GM18861 (cell line): ENCODE measurements around the gene BDH1.
A peak's percentile ranks its signal among the peaks of the same experiment; 100 is the strongest.

Source experiments
- ATAC-seq: cut with Tn5 transposase; IDR thresholded peaks from one replicate; pipeline ENCODE4 v1.9.1; 2021; ENCODE audit not compliant: unreplicated experiment

Gene BDH1

DNA sequence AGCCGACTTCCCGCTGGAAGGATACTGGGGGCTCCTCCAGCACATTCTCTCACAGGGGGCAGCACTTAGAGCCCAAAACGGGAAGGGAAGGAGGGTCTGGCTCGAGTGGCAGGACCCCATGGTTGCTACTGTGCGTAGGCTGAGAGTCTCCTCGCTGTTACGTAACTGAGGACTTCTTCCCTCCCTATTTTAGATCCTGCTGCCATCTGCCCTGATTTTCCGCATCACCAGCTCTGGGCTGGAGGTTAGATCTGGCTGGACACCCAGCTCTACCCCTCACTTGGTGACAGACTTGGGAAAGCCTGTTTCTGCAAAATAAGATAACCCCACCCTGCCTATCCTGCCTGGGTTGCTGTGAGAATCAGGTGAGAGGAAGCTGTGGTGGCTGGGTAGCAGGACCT, 47.7 kb downstream of the BDH1 start:
- no peak for ATAC-seq

DNA sequence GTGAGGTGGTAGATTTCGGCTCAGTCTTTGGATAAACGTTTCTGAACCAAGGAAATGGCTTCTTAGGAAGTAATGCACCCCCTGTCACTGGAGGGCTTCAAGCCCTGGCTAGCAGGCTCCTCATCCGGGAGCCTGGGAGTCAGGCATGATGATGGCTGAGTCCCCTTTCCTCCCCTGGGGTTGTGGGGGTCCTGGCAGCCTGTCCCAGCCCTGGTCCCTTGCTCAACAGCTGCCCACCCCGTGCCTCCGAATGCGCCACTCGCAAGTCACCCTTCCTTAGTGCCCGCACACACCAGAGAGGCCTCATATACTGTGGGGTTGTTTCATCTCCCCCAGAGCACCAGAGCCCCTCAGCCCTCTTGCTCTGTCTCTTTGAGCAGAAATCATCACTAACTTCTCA, 48.2 kb downstream of the BDH1 start:
- no peak for ATAC-seq

DNA sequence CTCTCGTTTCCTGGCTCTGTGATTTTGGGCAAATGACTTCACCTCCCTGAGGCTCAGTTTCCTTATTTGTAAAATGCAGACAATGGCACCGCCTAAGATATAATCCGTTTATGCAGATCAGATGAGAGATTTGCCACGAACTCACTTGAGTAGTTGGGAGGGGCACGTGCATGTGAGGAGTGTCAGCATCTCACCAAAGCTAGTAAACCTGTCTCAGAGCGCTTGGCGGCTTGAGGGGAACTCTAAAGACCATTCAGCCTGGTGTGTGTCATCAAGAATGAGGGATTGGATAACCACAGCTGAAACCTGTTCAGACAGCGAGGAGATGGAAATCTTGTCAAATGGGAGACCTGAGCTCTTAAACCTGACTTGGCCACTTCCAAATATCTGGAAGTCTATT, 48.7 kb downstream of the BDH1 start:
- ATAC-seq: no peak

DNA sequence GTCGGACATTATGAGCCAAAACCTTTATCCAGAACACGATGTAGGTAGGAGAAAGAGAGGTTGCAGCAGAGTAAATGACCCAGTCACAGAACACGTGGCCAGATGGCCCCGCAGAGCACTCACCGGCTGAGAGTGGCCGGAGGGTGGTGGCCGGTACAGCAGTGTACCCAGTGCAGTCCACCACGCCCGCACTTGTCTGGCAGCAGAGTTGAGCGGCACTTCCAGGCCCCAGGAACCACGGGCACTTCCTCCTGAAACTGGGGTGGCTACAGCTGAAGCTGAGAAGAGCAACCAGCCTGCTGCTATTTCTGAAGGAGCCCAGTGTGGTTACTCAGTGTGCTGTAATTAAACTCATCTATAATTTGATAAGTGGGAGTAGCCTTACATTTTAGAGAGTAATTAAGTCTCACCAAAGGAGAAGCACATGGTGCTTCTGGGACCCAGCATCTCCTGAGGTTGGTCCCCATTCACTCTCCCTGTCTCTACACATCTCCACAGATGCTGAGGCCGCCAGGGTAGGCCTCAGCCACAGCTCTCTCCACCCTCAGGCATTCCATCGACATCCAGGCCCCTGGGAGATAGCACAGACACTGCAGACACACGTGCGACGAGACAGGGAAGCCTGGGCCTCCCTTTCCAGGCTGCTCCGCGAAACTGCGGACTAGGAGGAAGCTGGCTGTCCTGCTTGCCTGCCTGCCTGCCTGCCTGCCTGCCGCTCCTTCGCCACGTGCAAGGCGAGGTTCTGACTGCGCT, 49.8 kb downstream of the BDH1 start:
- ATAC-seq: no peak

DNA sequence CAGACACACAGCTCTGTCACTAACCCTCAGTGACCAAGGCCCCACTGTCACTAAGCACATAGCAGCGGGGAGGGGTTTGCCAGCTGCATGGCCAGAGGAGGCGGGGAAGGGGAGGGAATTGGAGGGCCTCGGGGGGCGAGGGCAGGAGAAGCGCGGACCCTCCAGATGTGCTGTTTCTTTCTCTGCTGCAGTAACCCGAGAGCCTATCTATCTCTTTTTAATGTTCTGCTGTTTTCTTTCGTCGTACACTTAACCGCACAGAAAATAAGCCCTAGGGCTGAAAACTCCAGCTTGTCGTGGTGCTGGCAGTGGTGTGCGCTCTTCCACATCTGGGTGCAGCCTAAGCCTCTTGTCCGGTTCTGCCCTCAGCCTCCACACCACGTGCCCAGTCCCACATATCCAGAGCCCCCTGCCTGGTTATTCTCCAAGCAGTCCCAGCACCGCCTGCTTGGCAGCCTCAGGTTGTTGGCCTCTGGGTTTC, 51.1 kb downstream of the BDH1 start:
- no peak for ATAC-seq

DNA sequence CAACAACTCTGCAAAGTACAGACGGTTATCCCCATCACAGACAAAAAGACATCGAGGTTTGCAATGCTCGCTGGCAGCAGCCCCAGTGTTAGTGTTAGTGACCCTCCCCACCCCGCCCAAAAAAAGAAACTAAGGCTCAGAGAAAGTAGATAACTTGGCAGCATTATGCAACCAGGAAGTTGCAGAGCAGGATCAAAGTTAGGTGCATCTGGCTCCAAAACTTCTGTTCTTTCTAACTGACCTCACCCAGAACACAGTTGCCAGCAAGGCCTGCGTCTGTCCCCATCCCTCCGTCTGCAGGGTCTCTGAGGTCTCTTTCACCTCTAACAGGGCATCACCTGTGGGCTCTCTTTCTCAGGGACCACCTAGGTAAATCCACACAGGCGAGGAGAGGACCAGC, 51.5 kb downstream of the BDH1 start:
- ATAC-seq: no peak

DNA sequence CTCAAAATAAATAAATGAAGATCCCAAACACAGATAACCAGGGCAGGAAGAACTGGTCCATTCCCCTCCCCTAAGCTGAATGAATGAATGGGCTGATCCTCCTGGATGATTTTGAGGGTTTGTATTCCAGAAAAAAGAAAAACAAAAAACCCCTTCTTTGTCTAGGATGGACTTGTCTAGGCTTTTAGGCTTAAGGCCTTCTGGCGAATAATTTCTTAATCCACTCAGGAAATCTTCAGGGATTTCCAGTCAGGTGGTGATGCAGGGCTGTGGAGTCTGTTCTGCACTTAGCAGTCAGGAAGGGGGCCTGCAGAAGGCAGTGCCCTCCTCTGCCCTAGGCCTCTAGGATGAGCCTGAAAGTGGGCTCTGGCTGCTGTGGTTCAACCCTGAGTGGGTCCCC, 52.1 kb downstream of the BDH1 start:
- ATAC-seq: no peak

DNA sequence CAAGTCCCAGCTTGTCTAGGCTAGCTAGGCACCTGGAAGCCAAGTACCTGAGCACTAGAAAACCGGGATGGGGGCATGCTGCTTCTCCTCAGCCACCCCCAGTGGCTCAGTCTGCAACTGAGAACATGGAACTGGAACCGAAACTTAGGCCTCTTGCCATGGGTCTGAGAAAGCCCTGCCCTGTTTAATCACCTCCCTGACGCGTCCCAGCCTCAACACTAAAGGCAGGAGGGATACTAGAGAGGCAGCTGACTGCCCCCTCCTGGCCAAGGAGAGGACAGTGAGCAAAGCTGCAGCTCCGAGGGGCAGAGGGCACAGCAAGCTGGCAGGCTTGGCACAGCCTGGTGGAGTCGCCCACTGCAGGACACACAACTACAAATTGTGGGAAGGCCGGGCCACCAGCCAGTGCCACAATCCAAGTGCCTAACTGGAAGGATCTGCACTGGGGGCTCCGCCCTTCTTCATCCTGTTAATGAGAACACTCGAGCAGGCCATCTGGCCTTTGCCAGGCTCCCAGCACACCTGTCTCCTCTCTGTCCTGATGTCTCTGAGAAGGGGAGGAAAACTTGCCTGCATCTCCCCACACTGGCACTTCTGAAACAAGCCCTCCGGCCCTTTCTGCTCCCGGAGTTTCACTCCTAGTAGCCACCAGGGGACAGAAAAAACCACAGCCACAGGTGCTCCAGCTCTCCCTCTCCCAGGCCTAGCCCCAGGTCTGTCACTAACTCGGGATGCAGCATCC, 53.7 kb downstream of the BDH1 start:
- ATAC-seq: peak; percentile 67

DNA sequence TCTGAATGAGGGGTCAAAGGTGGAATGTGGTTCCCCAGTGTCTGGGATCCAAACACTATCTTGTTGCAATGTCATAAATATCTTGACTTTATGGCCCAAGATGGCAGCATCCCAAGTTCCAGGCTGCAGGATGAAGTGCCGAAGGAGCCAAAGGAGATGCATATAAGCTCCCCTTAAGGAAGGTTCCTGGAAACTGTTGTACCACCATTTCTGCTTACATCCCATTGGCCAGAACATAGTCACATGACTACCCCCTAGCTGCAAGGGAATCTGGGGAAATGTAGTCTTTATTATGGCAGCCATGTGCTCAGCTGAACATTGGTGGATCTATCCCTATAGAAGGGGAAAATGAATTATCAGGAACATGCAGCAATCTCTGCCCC, 54.3 kb downstream of the BDH1 start:
- ATAC-seq: peak; percentile 19

DNA sequence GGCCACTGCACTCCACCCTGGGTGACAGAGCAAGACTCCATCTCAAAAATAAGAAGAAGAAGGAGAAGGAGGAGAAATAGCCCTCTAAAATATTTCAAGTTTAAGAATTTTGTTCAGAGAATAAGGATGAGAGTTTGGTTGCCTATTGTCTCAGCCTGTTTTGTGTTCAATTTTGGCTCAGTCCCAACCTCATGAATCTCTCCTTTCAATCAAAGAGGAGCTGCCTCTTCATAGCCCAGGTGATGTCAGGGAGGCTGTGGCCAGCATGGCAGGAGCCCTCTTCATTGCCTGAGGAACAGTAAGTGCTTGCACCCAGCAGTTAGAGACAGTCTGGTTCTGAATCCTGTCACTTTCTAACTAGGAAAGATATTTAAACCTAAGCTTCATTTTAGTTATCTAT, 55.0 kb downstream of the BDH1 start:
- no peak for ATAC-seq

DNA sequence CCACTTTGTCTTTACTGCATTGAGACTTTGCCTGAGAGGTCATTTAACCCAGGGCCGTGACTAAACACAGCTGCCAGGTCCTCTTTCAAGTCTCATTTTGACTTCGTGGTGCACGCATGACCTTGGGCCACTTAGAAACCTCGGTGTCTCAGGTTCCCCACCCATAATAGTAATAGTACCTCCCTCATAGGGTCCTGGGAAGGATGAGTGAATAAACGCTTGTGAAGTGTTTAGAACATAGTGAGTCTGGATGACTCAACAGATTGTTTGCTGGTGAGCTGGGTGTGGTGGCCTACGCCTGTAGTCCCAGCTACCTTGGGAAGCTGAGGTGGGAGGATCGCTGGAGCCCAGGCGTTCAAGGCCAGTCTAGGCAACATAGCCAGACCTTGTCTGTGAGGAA, 56.3 kb downstream of the BDH1 start:
- ATAC-seq: no peak

DNA sequence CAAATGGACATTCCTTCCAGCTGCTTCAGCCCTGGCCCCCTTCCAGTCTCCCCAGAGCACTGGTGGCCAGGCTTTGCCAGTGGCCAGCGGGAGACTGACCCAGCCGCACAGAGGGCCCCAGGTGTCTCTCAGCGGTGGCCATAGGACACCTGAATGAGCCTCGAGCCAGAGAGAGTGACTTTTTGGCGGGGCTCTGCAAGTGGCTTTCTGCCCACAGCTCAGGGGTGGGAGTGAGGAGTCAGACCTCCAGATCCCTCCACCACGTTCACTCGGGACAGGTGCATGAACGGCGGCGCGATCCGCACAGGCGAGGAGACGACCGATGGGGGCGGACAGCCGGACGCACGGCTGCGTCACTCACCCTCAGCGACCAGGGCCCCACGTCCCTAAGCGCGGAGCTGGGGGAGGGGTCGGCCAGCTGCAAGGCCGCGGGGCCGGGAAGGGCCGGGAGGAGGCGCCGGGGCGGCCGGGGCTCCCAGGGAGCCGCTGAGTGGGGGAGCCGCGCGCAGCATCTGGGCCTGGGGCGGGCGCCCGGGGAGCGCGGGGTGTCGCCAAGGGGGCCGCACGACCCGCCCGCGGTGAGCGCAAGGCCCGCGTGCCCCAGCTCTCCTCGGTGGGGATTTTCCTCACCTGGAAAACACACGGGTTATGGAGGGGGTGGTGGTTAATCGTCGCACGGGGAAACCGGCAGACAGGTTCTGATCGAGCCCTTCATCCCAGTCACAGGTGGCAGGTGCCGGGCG, 57.1 kb downstream of the BDH1 start:
- no peak for ATAC-seq

DNA sequence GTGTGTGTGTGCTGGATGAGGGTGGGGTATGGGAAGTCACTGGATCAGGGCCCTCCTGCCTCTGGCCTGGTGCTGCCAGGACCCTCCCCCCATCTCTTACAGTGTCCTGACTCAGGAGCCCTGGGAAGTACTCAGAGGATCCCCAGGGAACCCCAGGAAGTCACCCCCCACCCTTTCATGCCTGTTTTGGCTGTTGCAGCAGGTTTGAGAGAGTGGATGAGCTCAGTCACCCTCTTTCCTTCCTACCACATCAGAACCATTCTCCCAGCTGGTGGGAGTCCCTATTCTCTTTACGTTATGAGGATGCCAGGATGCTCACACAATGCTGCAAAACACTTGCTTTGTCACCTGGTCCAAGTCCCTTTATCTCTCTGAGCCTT, 59.0 kb downstream of the BDH1 start:
- ATAC-seq: no peak

DNA sequence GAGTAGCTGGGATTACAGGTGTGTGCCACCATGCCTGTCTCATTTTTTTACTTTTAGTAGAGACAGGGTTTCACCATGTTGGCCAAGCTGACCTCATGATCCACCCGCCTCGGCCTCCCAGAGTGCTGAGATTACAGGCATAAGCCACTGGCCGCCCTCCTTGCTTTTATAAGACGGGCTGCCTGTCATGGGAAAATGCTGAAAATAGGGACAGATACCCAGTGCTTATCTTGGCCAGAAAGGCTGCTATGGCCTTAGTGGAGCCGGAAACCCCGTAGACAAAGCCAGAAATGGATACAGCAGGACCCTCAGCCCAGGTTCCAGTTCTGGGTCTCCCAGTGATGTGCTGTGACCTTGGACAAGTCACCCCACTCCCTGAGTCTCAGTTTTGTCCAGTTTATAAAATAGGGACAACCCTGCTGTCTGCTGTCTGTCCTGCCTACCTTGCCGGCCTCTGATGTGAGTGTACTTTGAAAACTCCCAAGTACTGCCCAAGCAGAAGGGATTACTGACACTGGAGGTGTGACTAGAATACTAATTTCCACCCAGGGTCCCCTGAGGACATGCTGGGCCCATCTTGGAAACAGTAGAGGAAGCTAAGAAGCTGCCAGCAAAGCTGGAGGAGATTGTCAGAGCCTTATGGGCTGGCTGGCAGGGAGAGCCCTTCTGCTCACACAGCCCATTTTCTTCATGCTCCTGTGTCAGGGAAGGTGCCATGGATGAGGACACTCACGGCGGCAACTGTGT, 59.6 kb downstream of the BDH1 start:
- no peak for ATAC-seq

DNA sequence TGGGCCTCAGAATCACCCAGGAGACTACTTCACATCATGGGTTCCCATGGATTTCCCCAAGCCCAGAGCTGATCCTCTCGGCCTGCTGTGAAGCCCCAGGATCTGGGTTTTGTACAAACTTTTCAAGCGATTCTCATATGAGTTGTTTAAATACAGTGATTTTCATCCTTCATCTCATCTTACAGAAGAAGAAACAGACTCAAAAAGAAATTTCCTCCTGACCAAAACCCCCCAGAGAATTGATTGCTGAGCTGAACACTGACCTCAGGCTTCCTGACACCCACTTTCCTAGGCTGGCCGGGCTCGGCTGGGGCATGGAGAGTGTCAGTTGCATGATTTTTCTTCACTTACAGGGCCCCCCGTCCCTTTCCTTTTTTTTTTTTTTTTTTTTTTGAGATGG, 60.3 kb downstream of the BDH1 start:
- peak; percentile 50 for ATAC-seq

DNA sequence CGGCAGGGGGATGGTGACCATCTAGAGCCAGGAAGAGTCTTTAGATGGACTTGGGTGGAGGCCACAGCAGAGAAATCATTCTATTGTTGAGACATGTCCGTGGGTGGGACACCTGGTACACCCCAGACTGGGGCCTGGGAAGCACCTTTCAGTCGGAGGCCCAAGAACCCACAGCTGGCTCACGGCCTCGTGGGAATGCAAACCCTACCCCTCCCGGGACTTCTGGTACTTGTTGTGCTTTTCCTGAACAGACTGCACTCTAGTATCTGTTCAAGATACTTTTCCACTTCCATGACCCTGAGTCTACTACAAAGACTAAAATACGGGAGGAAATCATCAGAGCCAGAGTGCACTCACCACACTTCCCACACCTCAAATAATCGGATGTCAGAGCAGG, 60.7 kb downstream of the BDH1 start:
- peak; percentile 26 for ATAC-seq

DNA sequence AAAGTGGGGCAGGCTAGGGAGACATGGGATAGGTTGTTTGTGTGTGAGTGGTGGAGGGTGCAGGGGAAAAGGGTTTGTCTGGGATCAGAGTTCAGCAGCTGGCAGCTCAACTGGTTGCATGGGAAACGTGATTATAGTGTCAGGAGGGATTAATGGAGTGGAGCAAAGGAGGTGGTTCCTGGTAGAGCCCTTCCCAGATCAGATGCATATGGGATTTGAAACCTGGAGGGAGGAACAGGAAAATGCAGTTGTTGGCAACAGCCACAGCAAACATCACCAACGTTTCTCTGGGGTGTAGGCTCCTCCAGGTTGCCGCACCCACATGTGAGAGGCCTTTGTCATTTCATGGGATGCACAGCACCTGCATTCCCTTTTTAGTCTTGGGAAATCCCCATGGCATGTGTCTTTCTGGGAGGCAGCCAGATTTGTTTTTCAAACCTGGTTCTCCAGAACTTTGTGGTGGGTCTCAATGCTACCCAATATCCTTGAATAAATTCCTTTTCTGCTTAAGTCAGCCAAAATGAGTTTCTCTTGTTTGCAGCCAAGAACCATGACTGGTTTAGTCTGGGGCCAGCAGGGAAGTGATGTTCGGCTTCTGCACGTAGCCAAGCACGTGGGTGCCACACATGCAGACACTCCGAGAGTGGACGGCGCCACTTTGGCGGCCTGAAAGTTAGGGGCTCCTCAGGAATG, 61.3 kb downstream of the BDH1 start:
- no peak for ATAC-seq

DNA sequence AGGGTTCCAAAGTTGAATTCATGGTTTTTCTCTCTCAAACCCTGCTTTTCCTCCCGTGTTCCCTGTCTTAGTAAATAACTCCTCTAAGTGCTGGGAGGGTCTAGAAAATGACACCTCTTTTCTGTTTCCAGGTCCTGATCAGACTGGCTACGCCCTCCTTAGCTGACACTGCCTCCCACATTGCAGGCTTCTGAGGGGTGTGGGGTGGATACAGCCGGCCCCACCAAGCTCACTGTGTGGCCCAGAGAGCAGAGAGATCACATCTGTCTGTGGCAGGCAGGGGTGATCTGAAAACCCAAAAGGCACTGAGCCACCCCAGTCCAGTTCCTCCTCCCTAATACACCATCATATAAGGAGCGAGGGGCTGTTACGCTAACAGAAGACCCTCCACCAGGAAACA, 62.7 kb downstream of the BDH1 start:
- ATAC-seq: no peak

DNA sequence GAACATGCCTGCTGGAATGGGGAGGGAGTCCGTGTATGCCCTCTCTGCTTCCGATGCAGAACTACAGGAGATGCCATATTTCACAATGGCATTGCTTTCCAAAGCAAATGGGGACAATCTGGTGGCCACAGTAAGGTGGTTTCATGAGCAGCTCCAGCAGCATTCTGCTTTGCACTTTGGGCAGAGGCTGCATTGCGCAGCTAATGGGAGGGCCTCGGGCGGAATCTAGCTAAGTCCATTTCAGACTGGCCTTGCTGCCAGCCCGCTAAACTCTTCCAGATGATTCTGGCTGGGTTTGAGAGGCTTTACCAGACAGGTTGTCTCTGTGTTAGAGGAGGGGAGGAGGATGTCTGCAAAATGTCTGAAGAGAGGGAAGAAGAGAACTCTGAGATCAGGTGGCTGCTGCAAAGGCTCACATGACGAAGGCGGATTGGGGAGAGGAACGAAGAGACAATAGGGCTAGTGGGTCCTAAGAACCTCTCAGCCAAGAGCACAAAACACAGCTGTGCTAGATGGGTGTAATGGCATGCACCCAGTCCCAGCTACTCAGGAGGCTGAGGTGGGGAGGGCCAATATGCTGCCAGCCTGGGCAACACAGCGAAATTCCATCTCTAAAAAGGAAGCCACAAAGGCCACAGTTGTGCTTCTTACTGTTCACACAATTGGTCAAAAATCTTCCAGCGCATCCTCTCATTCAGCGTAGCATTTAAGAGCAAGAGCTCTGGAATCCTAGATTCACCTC, 63.7 kb downstream of the BDH1 start:
- ATAC-seq: no peak

DNA sequence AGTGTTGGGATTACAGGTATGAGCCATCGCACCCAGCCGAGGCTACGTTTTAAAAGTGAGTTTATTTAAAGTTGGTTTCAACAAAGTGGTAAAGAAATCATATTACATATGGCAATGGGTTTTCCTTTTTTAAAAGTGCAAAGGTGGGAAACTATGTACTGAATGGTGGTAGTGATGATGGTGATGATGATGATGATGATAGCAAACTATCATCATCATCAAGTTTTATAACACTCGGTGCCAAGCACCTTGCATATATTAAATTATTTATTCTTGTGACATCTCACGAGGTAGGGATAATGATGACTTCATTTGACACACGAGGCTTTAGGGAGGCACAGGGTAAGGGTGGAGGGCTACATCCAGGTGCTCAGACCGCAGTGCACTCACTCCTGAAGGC, 64.3 kb downstream of the BDH1 start:
- ATAC-seq: no peak
